HEK293 (cell line): Measurements from ENCODE around the gene PHKA2.

Experiments used
- KLF8 ChIP-seq: fragments of 450-650 bp; formaldehyde crosslinking; IDR thresholded peaks from 2 replicates; pipeline ENCODE4 v1.5.1; 2016; ENCODE audit warnings: missing biosample characterization, missing genetic modification characterization
- KLF9 ChIP-seq: fragments of 450-650 bp; formaldehyde crosslinking; IDR thresholded peaks from 2 replicates; pipeline ENCODE4 v1.5.1; 2016; ENCODE audit warnings: missing biosample characterization, missing genetic modification characterization, low read depth
- PRDM10 ChIP-seq: fragments of 450-650 bp; formaldehyde crosslinking; IDR thresholded peaks from 2 replicates; pipeline ENCODE4 v1.5.1; 2016; ENCODE audit warnings: missing biosample characterization, missing genetic modification characterization
- RBAK ChIP-seq: fragments of 450-650 bp; formaldehyde crosslinking; IDR thresholded peaks from 2 replicates; pipeline ENCODE4 v1.5.1; 2016; ENCODE audit warnings: missing biosample characterization, missing genetic modification characterization
- REPIN1 ChIP-seq: fragments of 450-650 bp; formaldehyde crosslinking; IDR thresholded peaks from 2 replicates; pipeline ENCODE4 v1.5.1; 2017; ENCODE audit warnings: missing biosample characterization, missing genetic modification characterization, low read depth
- ZBTB7A ChIP-seq: fragments of 450-650 bp; formaldehyde crosslinking; IDR thresholded peaks from 2 replicates; pipeline ENCODE4 v1.5.1; 2016; ENCODE audit warnings: low read depth, missing biosample characterization, missing genetic modification characterization
- ZEB2 ChIP-seq: fragments of 450-650 bp; formaldehyde crosslinking; IDR thresholded peaks from 2 replicates; pipeline ENCODE4 v1.5.1; 2016; ENCODE audit warnings: missing biosample characterization, missing genetic modification characterization
- ZNF138 ChIP-seq: fragments of 450-650 bp; formaldehyde crosslinking; IDR thresholded peaks from 2 replicates; pipeline ENCODE4 v1.5.1; 2016; ENCODE audit warnings: missing biosample characterization, missing genetic modification characterization, borderline replicate concordance
- ZNF16 ChIP-seq: fragments of 450-650 bp; formaldehyde crosslinking; IDR thresholded peaks from 2 replicates; pipeline ENCODE4 v1.5.1; 2016; ENCODE audit warnings: low read depth, missing biosample characterization, missing genetic modification characterization
- ZNF24 ChIP-seq: fragments of 450-650 bp; formaldehyde crosslinking; IDR thresholded peaks from 2 replicates; pipeline ENCODE4 v1.5.1; 2016; ENCODE audit warnings: missing biosample characterization, missing genetic modification characterization
- ZNF785 ChIP-seq: fragments of 450-650 bp; formaldehyde crosslinking; IDR thresholded peaks from 2 replicates; pipeline ENCODE4 v1.5.1; 2016; ENCODE audit warnings: missing biosample characterization, missing genetic modification characterization
- TF ChIP-seq, protein P1 (sequence below): fragments of 450-650 bp; formaldehyde crosslinking; IDR thresholded peaks from 2 replicates; pipeline ENCODE4 v1.5.1; 2016; ENCODE audit warnings: missing biosample characterization, missing genetic modification characterization

GRCh38 chrX:18871161-18871890, 112.6 kb downstream of the PHKA2 start:
- no peak for TF ChIP-seq ZNF138 (tag by site-specific recombination)
- no peak for TF ChIP-seq KLF8
- TF ChIP-seq ZNF785 (tag by site-specific recombination), result no peak
- no peak for TF ChIP-seq KLF9 (tag by site-specific recombination)
- TF ChIP-seq RBAK, result no peak
- TF ChIP-seq, protein P1, sequence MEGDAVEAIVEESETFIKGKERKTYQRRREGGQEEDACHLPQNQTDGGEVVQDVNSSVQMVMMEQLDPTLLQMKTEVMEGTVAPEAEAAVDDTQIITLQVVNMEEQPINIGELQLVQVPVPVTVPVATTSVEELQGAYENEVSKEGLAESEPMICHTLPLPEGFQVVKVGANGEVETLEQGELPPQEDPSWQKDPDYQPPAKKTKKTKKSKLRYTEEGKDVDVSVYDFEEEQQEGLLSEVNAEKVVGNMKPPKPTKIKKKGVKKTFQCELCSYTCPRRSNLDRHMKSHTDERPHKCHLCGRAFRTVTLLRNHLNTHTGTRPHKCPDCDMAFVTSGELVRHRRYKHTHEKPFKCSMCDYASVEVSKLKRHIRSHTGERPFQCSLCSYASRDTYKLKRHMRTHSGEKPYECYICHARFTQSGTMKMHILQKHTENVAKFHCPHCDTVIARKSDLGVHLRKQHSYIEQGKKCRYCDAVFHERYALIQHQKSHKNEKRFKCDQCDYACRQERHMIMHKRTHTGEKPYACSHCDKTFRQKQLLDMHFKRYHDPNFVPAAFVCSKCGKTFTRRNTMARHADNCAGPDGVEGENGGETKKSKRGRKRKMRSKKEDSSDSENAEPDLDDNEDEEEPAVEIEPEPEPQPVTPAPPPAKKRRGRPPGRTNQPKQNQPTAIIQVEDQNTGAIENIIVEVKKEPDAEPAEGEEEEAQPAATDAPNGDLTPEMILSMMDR, result no peak
- no peak for TF ChIP-seq ZBTB7A (tag by site-specific recombination)
- no peak for TF ChIP-seq ZNF24 (tag by site-specific recombination)
- TF ChIP-seq REPIN1, result no peak
- TF ChIP-seq ZEB2 (tag by site-specific recombination), result no peak
- TF ChIP-seq PRDM10 (tag by site-specific recombination), result no peak
- no peak for TF ChIP-seq ZNF16 (tag by site-specific recombination)
